GM19025 (cell line): ENCODE measurements around the gene PTAFR.

ENCODE experiments used
- ATAC-seq: cut with Tn5 transposase; IDR thresholded peaks from one replicate; pipeline ENCODE4 v1.9.1; 2021; ENCODE audit warnings: mild to moderate bottlenecking, low read depth, moderate library complexity; ENCODE audit not compliant: unreplicated experiment

The PTAFR gene

GRCh38 chr1:28176492-28177470, at the start of gene PTAFR:
PTAFR (minus strand) TSS chr1:28176690; CDS start chr1:28151021, 25,669 bp downstream.
- ATAC-seq = no peak

- no peak for ATAC-seq
These were observed 36.8 kb upstream of the PTAFR start for GRCh38 chr1:28213315-28213714.

- ATAC-seq = no peak
These were observed 33.2 kb upstream of the PTAFR start for GRCh38 chr1:28209700-28210099.

- ATAC-seq = no peak
These were observed 32.4 kb upstream of the PTAFR start for GRCh38 chr1:28208818-28209441.

GRCh38 chr1:28205243-28205642, 28.8 kb upstream of the PTAFR start:
- no peak for ATAC-seq

GRCh38 chr1:28200234-28200873, 23.9 kb upstream of the PTAFR start:
- ATAC-seq = no peak

GRCh38 chr1:28199328-28200233, 23.1 kb upstream of the PTAFR start:
- peak; percentile 65 for ATAC-seq

GRCh38 chr1:28197682-28198415, 21.4 kb upstream of the PTAFR start:
- no peak for ATAC-seq

GRCh38 chr1:28196330-28196729, 19.8 kb upstream of the PTAFR start:
- ATAC-seq = no peak

GRCh38 chr1:28195780-28196179, 19.3 kb upstream of the PTAFR start:
- ATAC-seq = no peak

GRCh38 chr1:28194326-28195035, 18.0 kb upstream of the PTAFR start:
- ATAC-seq = no peak

GRCh38 chr1:28193701-28194161, 17.2 kb upstream of the PTAFR start:
- no peak for ATAC-seq

GRCh38 chr1:28190996-28191645, 14.6 kb upstream of the PTAFR start:
- ATAC-seq = no peak

- no peak for ATAC-seq
These were observed 14.0 kb upstream of the PTAFR start for GRCh38 chr1:28190337-28190979.

GRCh38 chr1:28185071-28185470, 8.6 kb upstream of the PTAFR start:
- ATAC-seq = no peak

GRCh38 chr1:28180306-28181305, 4.1 kb upstream of the PTAFR start:
- no peak for ATAC-seq
